A549 (cell line): Measurements from ENCODE around the gene ZCCHC17.
"Not testable (repeated sequence)": the region's sequence is repeated elsewhere in the genome, so short reads cannot be mapped to it uniquely, and the experiment has no call there.

Source experiments
- CEBPB ChIP-seq, 2 experiments: fragments of >200 bp in 1 of 2; sonication (Bioruptor Twin) in 1 of 2; formaldehyde crosslinking in 1 of 2; IDR thresholded peaks; 2 replicates each; pipeline ENCODE4 v1.6.1; 2012 to 2016
- CTCF ChIP-seq: fragments of >200 bp; sonication (Bioruptor Twin); formaldehyde crosslinking; IDR thresholded peaks from 3 replicates; pipeline ENCODE4 v1.5.1; 2016
- EP300 ChIP-seq, 2 experiments: fragments of >200 bp; sonication (Bioruptor Twin); formaldehyde crosslinking; IDR thresholded peaks; 2 replicates in 1 of 2; 3 replicates in 1 of 2; pipeline ENCODE4 v1.6.1; 2016 to 2017
- GATA3 ChIP-seq: IDR thresholded peaks from 2 replicates; pipeline ENCODE4 v1.6.1; 2012; ENCODE audit warnings: borderline replicate concordance
- KDM1A ChIP-seq: fragments of 200-600 bp; sonication (generic); IDR thresholded peaks from 2 replicates; pipeline ENCODE4 v1.6.1; 2016; ENCODE audit warnings: low read depth, mild to moderate bottlenecking
- MYC ChIP-seq: IDR thresholded peaks from 2 replicates; pipeline ENCODE4 v1.6.1; 2012; ENCODE audit warnings: mild to moderate bottlenecking, inconsistent platforms, low read length, improper control_type of control experiment, borderline replicate concordance
- NPAS2 ChIP-seq: fragments of 250-450 bp; sonication (Bioruptor Pico); IDR thresholded peaks from 2 replicates; pipeline ENCODE4 v1.8.0; 2022; ENCODE audit warnings: mild to moderate bottlenecking, moderate library complexity, borderline replicate concordance
- POLR2A ChIP-seq: IDR thresholded peaks from 2 replicates; pipeline ENCODE4 v1.6.1; 2012; ENCODE audit warnings: mild to moderate bottlenecking, low read length
- POLR2AphosphoS2 ChIP-seq: conservative IDR thresholded peaks from 2 replicates; pipeline ENCODE4 v1.6.1; 2012; ENCODE audit warnings: low read length, improper control_type of control experiment, inconsistent platforms
- REST ChIP-seq: fragments of 200-600 bp; sonication (generic); IDR thresholded peaks from 2 replicates; pipeline ENCODE4 v1.6.1; 2016; ENCODE audit warnings: antibody characterized with exemption, mild to moderate bottlenecking, moderate library complexity
- SMC3 ChIP-seq: fragments of >200 bp; sonication (Bioruptor Twin); formaldehyde crosslinking; IDR thresholded peaks from 3 replicates; pipeline ENCODE4 v1.6.1; 2018; ENCODE audit warnings: inconsistent platforms
- TP53 ChIP-seq: fragments of 250-450 bp; sonication (Bioruptor Pico); IDR thresholded peaks from 2 replicates; pipeline ENCODE4 v1.5.0; 2021; ENCODE audit warnings: mild to moderate bottlenecking, moderate library complexity
- ZNF302 ChIP-seq: fragments of 250-450 bp; sonication (Bioruptor Pico); IDR thresholded peaks from 2 replicates; pipeline ENCODE4 v1.9.0; 2021; ENCODE audit warnings: inconsistent platforms, mild to moderate bottlenecking, moderate library complexity
- ZSCAN20 ChIP-seq: fragments of 250-450 bp; sonication (Bioruptor Pico); IDR thresholded peaks from 2 replicates; pipeline ENCODE4 v1.8.0; 2022; ENCODE audit warnings: mild to moderate bottlenecking, moderate library complexity

- not testable (repeated sequence) for TF ChIP-seq CTCF; POLR2AphosphoS2; ZNF302 (CRISPR knock-in tag); EP300 (IDR thresholded peaks at IDR 0.05); MYC; SMC3; REST; GATA3; CEBPB (IDR thresholded peaks at IDR 0.05); POLR2A; ZSCAN20 (CRISPR knock-in tag); TP53 (CRISPR knock-in tag); NPAS2; KDM1A
These were observed 14.4 kb upstream of the ZCCHC17 start for GRCh38 chr1:31282426-31282825.
